Frontal cortex (tissue), 4 donors: ENCODE data around the gene NDUFB7. TPM values are rescaled to one million over a fixed set of nuclear protein-coding genes. Genes with fewer than 3 reads are reported as not detected.
"Not testable (repeated sequence)": the region's sequence is repeated elsewhere in the genome, so short reads cannot be mapped to it uniquely, and the experiment has no call there.

Source experiments
- DNase-seq, 2 donors: peaks; one replicate each; pipeline ENCODE4 v3.0.0; 2012; ENCODE audit warnings: low spot score in 2 of 2
- FAIRE-seq: peaks from 2 replicates; lab custom pipeline; 2012; peaks lifted over from hg19 to GRCh38; lab: Jason Lieb, UNC
- total RNA-seq: library from RNA; depleted of rRNA; stranded (reverse); fragments of >200 nt; gene quantifications from one replicate; pipeline ENCODE4 v1.2.3, GENCODE V29; 2014
- donor health status: control.
- donor health status: control.
- donor health status: control.

The NDUFB7 gene
- 151 TPM for total RNA-seq

DNA sequence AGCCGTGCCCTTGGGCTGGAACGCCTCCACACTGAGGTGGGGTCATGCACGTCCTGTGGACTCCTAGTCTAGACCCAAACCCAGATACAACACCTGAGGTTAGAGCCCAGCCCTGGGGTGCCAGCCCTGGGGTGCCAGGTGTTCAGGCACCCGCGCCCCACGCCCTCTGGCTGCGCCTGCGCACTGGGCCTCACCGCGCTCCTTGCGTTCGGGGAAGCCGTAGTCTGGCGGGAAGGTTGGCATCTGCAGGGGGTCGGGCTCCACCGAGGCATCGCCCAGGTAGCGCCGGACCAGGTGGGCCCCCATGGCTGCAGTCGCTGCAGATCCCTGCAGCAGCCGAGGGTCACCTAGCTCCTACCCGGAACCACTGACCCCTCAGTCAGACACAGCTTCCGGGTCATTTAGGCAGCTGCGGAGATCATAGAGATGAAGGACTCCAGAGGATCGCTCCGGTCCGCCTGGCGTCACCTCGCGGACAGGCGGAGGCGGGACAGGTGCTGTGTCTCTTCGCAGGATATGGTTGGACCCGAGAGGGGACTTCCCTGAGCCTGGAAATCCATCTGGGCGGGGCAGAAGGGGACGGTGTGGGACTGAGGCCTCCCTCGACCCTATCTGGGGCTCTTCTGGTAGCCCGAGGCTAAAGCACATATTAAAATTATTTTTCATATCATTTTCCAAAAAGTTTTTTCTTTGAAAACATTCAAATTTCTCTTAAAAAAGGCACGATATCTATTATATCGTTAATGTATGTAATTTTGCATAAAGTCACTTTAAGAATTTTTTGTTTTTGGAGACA, at the start of gene NDUFB7:
NDUFB7 (minus strand) TSS at position 372 of the 796 bp plus-strand sequence; CDS start at position 306, 66 bp downstream.
- FAIRE-seq (no peak), DNase-seq (peak; percentile 86 to 90)

DNA sequence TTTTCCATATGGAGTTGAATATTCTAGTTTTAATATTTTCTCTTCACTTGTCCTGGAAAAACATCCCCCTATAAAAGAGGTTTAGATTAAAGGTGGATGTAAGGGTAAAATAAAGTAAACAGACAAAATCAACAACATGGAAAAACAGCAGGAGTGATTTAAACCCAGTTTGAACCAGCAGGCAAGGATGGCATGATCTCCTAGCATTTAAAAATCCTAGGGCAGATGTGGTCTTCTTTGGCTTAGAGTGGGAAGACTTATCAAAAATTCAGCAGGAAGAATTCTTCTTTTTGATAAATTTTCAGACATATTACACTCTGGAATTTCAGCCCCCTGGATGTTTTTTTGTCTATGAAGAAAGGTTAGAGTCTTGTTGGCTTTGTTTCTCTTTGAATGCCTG, 47.5 kb upstream of the NDUFB7 start:
- FAIRE-seq (no peak), DNase-seq (no peak)

DNA sequence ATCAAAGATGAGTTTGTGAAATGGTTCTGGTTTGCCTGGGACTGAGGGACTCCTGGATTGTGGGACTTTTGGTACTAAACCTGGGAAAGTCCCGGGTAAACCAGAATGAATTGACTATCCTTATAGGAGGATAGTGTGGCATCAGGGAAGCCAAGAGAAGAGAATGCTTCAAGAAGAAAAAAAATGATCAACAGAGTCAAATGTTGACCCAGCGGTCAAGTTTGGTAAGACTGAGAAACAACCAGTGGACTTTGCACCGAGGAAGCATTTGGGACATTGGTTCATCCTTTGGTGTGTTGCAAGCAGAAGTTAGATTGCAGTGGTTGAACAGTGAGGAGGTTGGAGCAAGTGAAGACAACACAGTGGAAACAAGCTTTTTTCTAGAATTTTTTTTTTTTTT, 44.5 kb upstream of the NDUFB7 start:
- no peak for FAIRE-seq
- no peak for DNase-seq

DNA sequence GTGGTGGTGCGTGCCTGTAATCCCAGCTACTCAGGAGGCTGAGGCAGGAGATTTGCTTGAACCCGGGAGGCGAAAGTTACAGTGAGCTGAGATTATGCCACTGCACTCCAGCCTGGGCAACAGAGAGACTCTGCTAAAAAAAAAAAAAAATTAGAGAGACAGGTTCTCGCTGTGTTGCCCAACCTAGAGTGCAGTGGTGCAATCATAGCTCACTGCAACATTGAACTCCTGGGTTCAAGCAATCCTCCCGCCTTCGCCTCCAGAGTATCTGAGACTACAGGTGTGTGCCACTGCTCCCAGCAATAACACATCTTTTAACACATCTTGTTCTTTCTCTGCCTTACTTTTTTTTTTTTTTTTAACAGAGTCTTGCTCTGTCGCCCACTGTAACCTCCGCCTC, 43.8 kb upstream of the NDUFB7 start:
- FAIRE-seq (no peak), DNase-seq (no peak)

DNA sequence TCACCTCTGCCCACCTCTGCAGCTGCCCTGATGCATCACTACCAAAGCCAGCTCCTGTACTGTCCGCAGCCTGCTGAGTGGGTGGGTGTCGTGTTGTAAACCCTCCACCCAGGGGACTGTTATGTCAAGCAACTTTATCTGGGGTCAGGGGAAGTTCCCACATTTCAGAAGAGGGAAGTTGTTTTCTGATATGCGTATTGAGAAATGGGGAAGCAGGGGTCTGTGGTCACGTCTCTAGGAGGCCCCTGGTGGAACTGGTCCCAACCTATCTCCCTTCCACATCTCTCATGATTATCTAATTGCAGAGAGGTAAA, 42.2 kb upstream of the NDUFB7 start:
- DNase-seq (no peak), FAIRE-seq (no peak)

DNA sequence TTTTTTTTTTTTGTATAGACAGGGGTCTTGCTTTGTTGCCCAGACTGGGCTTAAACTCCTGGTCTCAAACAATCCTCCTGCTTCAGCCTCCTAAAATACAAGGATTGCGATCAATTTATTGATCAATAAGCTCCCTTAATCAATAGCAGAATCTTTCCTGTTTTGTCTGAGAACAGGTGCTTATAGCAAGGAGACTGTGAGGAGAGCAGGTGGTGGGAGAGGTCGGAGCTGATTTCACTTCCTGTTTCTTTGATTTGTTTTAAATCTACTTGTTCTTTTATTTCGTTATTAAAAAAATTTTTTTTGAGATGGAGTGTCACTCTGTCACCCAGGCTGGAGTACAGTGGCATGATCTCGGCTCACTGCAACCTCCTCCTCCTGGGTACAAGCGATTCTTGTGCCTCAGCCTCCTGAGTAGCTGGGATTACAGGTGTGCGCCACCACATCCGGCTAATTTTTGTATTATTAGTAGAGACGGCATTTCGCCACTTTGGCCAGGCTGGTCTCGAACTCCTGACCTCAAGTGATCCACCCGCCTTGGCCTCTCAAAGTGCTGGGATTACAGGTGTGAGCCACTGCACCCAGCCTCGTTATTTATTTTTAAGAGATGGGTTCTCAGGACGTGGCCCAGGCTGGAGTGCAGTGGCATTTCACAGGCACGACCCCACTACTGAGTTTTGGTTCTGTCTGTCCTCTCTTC, 41.7 kb upstream of the NDUFB7 start:
- not testable (repeated sequence) for DNase-seq, FAIRE-seq

DNA sequence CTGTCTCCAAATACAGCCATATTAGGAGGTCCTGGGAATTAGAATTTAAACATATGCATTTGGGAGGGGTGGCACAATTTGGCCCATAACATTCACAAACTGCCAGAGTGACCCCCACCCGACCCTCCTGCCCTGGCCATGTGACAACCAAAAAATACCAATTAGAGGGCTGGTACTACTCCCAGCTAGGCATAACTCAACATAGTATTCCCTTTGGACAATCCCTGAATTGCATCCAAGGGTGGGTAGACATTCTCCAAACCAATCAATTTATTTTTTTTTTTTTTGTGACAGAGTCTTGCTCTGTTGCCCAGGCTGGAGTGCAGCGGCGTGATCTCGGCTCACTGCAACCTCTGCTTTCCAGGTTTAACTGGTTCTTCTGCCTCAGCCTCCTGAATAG, 40.8 kb upstream of the NDUFB7 start:
- no peak for DNase-seq
- FAIRE-seq = no peak

DNA sequence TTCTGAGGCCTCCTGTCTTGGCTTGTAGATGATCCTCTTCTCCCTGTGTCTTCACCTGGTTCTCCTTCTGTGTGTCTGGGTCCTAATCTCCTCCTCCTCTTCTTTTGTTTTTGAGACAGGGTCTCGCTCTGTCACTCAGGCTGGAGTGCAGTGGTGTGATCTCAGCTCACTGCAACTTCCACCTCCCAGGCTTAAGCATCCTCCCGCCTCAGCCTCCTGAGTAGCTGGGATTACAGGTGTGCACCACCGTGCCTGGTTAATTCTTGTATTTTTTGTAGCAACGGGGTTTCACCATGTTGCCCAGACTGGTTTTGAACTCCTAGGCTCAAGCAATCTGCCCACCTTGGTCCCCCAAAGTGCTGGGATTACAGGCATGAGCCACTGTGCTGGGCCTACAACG, 40.4 kb upstream of the NDUFB7 start:
- not testable (repeated sequence) for FAIRE-seq

DNA sequence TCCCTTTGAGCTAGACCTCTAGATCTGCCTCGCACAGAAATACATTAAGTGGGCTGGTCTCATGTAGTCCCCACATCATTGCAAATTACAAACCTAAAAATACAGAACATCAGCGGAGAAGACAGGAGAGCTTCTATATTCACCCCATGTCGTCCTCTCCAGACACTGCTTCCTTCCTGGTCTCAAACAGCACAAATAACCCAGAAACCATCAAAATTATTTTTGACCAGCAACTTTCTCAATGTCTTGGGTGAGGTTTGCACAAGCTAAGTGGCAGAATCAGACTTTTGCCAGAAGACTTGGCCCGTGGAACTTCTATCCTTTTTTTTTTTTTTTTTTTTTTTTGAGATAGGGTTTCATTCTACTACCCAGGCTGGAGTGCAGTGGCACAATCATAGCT, 39.2 kb upstream of the NDUFB7 start:
- FAIRE-seq = no peak
- DNase-seq = no peak

More for the DNA sequence above, 40.4 kb upstream of the NDUFB7 start:
- not testable (repeated sequence) for DNase-seq

DNA sequence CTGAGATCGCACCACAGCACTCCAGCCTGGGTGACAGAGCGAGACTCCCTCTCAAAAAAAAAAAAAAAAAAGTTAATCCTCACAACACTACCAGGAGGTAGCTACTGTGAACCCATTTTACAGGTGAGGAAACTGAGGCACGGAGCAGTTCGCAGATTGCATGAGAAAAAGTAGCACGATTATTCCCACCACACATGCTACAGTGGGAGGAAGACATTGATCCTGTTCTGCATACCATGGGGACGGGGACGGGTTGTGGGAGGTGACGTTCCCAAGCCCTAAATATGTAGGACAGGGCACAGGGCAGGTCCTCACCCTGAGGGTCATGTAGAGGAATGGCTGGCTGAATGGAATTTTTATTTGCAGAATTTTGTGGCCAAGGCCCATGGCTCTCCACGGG, 34.8 kb upstream of the NDUFB7 start:
- FAIRE-seq = no peak

DNA sequence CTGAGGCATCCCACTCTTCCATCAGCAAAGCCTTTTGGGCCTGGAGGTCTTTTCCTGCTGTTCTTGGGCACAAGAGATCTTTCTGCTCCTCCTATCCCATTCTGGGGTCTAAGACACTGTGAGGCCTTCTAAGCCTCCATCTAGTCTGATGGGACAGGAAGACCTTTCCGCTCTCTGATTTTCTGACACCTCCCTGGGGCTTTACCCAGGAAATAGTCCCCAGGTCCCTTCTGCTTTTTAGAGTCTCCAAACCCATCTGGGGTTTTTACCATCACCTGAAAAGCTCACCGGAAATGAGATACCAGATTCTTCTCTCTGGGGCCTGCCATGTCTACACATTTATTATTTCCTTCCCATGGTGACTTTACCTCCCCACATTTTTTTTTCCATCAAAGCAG, 32.1 kb upstream of the NDUFB7 start:
- FAIRE-seq = no peak
- DNase-seq = no peak

More for the DNA sequence above, 34.8 kb upstream of the NDUFB7 start:
- no peak for DNase-seq

DNA sequence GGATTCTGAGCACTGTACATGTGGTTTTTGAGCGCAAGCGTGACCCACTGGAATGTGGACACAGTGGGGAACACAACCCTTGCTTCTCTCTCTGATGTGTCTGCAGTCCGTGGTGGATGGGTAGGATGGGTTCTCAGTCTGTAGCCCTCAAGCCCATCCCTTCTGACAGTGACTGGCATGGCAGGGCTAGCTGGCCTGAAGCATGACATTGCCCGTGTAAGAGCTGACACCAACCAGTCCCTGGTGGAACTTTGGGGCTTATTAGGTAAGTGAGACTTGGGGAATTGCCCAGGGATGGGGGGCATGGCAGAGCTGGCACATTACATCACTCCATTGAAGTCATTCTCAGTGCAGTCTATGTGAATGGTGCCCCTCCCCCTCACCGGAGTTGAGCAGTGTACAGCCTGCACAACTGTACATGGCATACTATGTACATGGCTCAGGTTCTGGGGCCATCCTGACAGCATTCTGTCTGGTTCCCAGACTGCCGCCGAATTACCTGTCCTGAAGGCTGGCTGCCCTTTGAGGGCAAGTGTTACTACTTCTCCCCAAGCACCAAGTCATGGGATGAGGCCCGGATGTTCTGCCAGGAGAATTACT, 27.8 kb upstream of the NDUFB7 start:
- no peak for FAIRE-seq
- no peak for DNase-seq

DNA sequence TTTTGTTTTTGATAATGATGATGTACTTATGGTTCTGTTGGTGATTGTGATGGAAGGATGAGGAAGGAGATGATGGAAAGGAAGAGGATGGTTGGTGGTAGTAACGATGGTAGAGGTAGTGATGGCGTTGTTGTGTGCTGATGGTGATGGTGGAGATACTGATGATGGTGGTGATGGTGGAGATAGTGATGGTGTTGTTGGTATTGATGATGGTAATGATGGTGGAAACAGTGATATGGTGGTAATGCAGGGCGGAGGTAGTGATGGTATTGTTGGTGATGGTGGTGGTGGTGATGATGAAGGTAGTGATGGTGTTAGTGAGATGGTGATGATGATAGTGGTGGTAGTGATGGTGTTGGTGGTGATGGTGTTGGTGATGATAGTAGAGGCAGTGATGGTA, 23.7 kb upstream of the NDUFB7 start:
- FAIRE-seq (no peak), DNase-seq (no peak)

DNA sequence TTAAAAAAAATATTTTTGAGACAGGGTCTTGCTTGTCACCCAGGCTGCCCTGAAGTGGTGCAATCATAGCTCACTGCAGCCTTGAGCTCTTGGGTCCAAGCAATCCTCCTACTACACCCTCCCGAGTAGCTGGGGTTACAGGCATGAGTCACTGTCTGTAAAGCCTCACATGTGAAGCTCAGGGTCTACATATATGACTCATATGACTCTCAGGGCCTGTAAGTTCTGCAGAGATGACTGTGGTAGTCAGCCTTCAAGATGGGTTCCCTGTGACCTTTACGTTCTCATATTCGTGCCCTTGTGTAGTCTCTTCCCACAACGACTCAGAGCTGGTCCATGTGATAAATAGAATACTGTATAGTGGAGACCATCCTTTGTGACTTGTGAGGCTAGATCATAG, 17.6 kb upstream of the NDUFB7 start:
- DNase-seq, FAIRE-seq: not testable (repeated sequence)

DNA sequence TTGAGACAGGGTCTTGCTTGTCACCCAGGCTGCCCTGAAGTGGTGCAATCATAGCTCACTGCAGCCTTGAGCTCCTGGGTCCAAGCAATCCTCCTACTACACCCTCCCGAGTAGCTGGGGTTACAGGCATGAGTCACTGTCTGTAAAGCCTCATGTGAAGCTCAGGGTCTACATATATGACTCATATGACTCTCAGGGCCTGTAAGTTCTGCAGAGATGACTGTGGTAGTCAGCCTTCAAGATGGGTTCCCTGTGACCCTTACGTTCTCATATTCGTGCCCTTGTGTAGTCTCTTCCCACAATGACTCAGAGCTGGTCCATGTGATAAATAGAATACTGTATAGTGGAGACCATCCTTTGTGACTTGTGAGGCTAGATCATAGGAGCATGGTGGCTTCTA, 13.3 kb upstream of the NDUFB7 start:
- not testable (repeated sequence) for DNase-seq, FAIRE-seq

DNA sequence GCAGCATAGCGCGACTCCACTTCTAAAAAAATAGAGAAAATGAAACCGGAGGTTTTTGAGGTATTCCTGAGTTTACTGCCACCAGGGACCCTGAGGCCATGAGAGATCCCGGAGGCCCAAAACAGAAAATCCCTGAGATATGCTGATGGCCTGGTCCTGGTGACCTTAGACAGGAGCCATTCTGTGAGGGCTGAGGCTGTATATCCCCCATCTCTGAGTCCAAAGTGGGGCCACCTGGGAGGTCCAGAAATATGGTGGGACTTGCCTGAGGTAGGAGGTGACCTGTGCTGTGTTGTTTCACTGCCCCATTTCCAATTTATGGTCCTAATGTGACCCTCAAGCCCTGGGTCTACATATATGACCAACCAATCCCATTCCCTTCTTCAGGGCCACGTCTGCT, 12.5 kb upstream of the NDUFB7 start:
- not testable (repeated sequence) for DNase-seq, FAIRE-seq

DNA sequence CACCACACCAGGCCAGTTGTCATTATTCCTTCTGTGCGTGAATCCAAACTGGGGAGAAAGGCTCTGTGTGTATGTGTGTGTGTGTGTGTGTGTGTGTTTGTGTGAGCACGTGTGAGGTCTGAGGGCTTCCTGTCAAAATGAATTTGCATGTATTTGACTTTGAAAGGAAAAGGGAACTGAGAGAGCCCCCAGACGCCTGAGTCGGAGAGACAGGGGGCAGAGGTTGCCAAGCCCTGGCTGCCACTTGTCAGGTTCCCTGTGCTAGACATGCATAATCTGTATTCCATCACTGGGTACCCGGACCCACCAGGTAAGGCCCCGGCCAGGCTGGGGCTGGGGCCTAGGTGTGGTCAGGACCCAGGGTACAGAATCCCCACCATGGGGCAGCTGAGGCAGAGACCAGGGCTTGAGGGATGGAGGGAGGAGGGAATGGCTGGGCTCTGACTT, 11.1 kb upstream of the NDUFB7 start, which contains the start of gene CLEC17A:
CLEC17A (plus strand) TSS at position 191 of the 447 bp plus-strand sequence; CDS start at position 268, 77 bp downstream.
- DNase-seq = no peak
- FAIRE-seq = no peak

DNA sequence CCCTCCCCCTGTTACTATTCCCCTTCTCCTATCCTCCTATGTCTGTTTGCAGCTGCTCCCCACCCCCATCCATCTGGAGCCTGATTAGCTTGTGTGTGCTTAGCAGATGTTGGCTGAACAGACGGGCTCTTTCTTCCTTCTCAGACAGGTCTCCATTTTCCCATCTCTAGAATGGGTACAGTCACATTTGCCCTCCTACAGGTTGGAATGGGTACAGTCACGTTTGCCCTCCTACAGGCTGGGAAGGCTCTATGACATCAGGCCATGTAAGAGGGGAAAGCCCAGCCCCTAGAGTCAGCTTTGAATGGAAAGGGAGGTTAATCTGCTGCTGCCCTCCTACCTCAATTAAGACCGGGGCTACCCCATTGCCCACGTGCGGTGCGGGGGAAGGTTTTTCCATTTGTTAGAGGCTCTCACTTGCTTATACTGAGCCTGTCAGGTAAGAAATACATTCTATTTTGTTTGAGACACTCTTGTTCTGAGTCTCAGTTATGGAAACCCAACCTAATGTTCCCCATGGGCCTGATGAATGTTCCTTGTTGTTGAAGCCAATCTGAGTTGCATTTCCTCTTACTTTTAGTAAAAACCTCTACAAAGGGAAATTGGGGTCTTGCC, 8.9 kb upstream of the NDUFB7 start:
- FAIRE-seq = no peak
- no peak for DNase-seq

DNA sequence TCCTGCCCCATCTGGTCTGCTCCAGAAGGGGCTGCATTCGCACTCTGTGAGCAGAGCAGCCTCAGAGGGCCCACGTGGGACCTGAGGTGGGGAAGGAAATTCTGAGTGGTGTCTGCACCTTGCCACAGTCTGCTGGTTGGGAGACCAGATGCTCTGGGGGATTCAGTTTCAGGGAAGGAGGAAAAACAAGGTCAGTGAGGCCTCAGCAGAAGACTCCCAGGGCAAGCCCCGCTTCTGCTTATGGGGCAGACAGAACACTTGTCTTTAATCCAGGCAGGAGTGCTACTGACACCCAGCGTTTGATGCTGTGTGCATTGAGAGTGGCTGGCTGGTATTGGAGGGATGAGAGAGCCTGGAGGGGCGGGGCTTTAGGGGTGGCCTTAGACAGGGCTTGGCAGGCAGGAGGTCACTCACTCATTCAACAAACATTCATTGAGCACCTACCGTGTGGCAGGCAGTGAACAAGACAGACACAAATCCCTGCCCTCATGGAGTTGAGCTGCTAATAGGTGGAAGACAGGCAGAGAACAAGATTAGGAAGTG, 6.1 kb upstream of the NDUFB7 start:
- no peak for FAIRE-seq
- no peak for DNase-seq

DNA sequence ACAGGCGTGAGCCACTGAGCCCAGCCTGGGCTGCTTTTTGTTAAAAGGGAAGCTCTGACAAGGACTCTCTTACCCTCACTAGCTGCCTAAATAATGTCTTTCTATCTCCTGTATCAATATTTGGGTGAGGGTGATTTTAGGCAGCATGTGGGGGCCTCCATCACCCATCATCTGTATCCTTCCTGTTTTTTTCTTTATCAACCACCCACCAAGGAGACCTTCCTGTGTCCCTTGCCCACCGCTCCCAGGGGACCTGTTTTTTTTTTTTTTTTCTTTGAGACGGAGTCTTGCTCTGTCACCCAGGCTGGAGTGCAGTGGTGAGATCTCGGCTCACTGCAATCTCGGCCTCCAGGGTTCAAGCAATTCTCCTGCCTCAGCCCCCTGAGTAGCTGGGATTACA, 5.4 kb upstream of the NDUFB7 start:
- DNase-seq (no peak), FAIRE-seq (no peak)
